CD4-positive, alpha-beta T cell treated with Interleukin-6 for 4 hours (primary cell): ENCODE results near the gene SRRM4.

Source experiments
- DNase-seq: peaks from one replicate; pipeline ENCODE4 v3.0.0-alpha.2; 2020; ENCODE audit warnings: mixed read lengths

SRRM4 gene

DNA sequence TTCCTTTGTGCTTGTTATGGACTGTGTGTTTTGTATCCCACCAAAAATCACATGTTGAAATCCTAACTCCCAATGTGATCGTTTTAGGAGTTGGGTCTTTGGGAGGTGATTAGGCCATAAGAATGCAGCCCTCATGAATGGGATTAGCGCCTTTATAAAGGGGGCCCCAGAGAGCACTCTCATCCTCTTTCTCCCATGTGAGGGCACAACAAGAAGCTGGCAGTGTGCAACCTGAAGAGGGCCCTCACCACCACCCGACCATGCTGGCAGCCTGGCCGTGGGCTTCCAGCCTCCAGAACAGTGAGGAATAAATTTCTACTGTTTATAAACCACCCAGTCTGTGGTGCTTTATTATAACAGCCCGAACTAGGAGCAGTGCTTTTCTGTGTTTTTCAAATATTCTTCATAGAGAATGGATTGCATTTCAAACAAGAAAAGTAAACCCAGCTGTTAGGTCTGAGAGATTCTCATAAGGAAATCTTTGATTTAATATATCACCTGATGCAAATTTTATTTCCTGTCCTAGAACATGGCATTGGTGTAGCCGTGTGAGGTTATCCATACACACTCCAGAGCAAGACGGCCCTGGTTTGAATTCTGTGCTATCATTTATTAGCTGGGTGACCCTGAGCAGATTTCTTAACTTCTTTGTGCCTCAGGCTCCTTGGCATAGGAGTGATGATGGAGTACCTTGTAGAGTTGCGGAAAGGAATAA is 225.2 kb downstream of the SRRM4 start:
- no peak for DNase-seq

DNA sequence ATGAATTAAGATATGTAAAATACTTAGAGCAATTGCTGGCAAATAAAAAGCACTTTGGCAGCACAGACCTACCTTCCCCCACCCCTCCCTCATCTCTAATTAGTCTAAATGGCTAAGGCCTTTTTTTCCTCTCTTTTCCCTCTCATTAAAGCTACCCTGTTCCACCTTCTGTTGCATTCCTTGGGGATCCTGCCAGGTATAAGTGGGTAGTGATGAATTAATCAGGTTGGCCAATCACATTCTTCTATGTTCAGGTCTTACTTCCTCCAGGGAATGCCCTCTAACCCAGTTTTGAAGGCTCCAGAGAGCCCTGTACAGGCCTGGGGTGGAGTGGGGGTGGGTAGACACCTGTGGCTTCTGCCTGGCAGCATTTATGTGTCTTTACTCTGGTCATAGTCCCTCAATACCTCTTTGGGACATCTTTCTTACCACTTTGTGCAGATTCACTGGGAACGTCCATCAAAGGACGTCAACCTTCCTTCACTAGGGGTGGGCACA is 225.8 kb downstream of the SRRM4 start:
- DNase-seq, result no peak

DNA sequence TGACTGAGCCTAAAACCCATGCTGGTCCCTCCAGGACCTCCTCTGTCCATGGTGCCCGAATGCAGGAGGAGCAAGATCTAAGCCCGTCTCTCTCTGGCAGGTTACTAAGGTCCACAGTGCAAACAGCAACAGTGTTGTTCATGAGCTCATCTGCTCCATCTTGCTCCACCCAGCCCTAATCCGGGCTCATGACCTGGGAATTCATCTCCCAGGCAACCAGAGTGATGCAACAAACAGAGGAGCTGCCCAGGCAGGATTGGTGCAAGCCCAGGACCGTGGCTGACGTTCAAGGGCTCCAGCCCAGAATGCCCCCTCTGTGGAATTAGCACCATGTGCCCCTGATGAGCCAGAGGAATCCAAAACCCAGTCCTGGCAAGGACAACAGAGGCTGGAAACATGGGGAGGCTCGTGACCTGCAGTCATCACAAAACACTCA is 227.3 kb downstream of the SRRM4 start:
- no peak for DNase-seq

DNA sequence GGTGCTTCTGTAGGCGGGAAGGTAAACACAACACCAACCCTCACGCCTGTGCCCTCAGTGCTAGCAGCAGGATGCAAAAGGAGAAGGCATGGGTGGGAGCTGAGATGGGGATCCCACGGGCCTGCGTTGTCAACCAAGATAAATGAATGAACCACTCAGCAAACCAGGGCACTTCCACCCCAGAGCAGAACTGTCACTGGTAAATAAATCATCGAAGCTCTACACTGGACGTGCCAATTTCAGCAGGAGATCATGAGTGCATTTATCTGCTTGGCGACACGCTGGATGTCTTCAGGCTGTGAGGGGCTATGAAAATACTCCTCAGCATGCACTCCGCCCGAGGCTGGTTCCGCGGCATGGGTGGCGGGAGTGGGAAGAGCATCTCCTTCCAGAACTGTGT is 230.5 kb downstream of the SRRM4 start:
- DNase-seq, result no peak
